ENCODE data around the gene PPP1R15B. TPM values are rescaled to one million over a fixed set of nuclear protein-coding genes. Genes with fewer than 3 reads are reported as not detected.
A peak's percentile ranks its signal among the peaks of the same experiment; 100 is the strongest.
"Not testable (repeated sequence)": the region's sequence is repeated elsewhere in the genome, so short reads cannot be mapped to it uniquely, and the experiment has no call there.

PPP1R15B gene
- total RNA-seq, 1 donor from 2014 or later, result 45.1 TPM

DNA sequence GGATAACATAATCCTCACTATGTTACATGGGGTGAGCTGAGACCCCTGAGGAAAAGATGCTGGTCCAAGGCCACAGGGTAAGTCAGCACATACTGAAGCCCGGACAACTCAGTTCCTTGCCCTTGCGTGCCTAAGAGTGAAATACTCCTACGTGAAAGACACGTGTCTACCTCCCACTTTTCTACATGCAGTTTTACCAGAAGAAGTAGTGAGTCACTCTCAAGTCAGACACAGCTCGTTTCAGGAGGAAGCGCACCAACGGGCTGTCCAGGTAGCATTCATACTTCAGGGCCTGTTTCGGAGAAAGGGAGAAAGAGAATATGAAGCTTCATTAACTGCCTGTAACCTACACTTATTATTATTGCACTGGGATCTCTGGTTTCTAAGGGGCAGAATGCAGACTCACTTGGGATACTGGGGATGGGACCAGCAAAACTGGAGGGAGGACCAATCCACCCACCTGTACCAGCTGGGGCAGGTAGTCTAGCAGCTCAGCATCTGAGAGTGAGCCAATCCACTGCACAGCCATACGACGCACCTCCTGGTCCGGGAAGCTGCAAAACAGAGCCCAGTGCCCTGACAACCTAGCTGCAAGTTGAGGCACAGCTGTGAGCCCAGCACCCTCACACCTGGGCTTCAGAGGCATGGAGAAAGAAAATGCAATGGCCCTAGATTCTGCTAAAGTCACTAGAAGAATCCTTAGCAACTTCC is 32.4 kb upstream of the PPP1R15B start:
- no peak for DNase-seq

DNA sequence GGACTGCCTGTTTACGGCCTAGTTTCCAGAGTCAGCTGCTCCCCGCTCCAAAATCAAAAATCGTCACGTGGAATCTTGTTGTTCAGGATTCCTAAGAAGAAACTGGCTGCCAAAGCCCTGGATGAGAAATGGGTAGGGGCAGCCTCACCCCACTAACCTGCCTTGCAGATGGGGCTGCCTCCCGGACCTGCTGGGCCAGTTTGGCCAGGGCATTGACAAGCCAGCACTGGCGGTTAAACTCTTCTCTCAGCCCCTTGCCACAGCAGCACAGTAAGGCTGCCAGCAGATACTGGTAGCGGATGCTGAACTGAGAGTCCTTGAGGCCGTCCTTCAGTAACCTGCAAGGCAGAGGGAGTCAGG is 31.6 kb upstream of the PPP1R15B start:
- no peak for DNase-seq

DNA sequence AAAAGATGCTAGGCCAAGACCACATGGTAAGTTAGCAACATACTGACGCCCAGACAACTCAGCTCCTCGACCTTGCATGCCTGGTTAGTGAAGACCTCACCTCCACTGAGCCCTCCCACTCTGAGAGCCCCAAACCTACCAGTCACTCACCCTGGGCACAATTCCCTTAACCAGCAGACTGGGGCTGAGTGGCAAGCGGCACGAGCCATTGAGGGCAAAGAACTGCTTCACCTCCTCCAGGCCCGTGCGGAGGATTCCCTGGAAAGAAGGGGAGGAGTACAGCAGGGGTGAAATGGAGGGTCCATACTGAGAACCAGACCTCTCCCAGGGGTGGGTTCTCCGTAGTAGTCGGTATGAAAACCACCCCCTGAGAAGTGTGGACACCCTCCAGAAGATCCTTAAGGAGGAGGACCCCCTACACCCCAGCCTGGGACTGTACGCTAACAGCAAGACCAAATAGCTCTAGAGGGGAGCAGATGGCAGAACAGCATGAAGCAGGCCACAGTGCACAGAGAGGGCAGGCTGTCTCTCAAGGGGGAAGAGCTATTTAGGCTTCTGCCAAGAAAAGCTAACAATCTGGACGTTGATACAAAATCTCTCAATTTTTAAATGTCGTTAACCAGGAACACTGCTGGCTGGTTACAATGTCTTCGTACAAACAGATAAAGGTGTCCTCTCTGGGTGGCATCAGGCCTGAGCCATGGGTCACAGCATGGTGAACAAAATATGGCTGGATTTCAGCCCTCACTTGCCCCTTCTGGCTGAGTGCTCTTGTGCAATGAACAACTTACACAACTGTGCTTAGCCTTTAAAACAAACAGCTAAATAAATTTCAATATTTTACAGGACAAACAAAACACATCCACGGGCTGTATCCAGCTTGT is 31.0 kb upstream of the PPP1R15B start:
- no peak for DNase-seq

DNA sequence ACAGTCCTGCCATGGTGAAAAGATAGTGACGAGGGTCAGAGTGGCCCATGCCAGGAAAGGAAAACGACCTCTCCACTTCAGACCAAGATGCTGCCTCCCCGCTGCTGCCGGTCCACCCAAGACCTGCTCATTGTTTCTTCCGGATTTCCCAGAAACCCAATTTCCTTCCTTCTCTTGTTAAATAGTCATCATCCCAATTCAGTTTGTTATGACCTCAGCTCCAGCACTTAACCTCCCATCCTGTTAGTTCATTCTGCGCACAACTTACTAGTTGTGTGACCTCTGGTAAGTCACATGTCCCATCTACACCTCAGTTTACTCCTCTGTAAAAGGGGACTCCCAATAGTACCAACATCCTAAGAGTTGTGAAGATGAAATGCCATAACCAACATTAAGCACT is 29.9 kb upstream of the PPP1R15B start:
- DNase-seq, result no peak

DNA sequence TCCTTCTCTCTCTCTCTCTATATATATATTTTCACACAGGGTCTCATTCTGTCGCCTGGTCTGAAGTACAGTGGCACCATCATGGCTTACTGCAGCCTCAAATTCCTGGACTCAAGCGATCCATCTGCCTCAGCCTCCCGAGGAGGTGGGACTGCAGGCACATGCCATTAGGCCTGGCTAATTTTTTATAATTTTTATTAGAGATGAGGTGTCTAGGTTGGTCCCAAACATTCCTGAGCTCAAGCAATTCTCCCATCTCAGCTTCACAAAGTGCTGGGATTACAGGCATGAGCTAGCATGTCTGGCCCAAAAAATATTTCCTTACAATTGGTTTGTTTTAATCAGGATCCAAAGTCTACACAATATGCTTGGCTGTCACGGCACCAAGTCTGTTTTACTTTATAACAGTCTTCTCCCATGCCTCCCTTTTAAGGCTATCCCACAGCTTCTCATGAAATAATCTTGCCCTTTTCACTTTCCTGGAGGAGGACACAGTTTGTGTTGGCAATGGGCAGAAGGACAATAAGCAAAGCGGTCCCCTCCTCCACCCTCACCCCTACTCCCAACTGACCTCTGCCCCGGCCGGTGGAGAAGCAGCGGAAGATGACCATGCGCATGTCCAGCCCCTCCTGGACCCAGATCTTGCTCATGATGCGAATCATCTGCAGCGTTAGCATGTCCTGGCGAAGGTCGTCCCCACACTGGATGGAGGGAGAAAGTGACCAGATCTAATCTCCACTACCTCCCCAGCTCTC is 28.2 kb upstream of the PPP1R15B start:
- no peak for DNase-seq

DNA sequence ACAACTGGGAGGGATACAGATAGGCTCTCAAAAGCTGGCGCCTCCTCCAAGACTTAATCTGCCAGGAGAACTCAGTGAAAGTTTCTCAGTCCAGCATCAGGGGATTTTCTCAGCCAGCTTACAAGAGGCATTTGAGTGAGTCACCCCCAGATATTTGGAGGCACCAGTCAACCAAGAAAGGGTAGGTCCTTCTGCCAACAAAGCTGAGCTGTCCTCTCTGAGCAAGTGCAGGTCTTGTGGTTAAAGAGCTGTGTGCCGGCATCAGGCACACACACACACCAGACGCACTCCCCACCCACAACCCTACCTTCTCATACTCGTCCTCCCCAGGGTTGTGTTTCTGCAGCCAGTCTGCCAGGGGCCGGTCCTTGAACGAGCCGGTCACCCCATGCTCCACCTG is 27.0 kb upstream of the PPP1R15B start:
- no peak for DNase-seq

DNA sequence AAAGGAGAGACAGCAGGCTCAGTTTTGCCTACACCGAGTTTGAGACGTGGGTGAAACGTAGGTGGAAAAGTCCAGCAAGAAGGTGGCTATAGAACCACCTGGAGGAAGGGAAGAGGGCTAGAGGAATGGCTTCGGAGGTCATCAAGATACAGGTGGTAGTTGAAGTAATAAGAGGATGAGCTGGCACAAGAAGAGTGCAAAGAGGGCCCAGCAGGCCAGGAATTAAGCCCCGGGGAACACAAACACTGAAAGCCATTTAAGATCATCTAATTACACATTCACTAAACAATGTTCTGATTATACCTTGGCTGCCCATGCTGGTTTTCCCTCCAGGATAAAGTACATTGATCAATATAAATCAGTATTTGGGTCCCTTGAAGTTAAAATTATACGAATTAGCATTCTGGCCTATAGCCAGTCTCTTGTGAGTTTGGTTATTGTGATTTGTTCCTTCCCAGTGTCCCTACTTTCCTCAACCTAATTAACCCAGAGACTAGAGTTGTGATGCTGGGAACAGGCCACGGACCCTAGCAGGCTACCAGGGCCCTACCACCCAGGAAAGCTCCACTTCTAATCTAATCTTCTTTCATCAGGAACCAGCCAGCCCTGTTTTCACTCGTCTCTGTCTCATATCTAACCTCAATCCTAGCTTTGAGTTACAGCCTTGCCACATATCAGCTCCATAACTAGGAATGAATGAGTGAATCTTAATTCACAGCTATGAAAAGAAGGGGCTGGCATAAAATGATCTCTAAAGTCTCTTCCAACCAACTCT is 26.4 kb upstream of the PPP1R15B start:
- DNase-seq, result no peak

DNA sequence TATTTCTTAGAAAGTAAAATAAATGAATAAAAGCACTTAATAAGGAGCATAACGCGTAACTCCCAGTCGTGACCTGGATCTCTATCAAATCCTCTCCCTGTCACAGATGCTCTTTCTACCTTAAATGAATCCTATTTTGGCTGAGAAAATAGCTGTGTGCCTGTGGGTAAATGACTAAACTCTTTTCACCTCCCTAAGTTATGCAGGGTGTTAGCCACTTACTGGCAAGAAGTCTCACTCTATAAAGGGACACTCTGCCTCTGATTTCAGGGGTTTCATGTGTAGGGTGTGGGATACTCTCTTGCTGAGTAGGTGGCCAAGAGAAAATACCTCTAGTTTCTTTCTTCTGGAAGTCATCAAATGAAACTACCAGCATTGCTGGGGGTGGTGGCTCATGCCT is 24.3 kb upstream of the PPP1R15B start:
- no peak for DNase-seq

DNA sequence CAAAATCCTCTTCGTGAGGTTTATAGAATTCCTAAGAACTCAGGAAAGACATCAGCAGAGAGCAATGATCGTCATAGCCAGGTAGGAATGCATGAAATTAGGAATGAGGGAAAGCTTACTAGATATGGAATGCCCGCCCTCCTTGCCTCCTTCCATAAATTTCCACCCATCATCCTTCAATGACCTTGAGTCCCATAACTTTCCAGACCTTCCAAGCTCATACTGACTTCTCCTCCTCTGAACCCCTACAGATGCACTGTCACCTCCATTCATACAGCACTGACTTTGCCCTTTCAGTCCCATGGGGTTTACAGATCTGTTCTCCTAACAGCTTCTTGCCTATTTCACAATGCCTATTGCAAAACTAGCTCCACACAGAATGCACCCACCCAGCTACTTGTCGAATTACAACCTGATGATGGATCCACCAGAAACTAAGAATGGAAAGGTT is 23.8 kb upstream of the PPP1R15B start:
- DNase-seq, result no peak

DNA sequence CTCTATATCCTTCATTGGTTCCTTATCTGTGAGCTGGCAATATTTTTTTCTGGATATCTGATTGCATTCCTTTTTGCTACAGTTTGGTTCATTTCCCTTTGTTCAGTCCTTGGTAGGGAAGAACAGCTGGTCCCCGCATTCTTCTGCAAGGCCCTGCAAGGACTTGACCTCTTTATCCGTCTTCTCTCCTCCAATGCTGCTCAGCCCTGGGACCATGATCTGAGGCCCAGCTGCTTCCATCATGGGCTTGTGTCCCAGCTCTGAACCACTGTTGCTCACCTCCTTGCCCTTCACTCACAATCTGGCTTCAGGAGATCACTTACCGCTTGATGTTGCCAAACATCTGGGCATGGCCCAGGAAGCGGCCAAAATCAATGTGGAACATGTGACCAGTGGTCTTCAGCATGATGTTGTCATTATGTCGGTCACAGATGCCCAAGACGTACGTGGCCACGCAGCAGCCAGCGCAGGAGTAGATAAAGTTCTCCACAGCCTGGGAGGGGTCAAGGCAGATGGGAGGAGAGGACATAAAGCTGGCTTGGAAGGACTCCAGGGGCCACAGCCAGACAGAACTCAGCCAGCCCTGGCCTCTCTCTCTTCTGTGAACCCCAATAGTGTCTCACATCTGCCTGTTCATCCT is 22.6 kb upstream of the PPP1R15B start:
- no peak for DNase-seq

DNA sequence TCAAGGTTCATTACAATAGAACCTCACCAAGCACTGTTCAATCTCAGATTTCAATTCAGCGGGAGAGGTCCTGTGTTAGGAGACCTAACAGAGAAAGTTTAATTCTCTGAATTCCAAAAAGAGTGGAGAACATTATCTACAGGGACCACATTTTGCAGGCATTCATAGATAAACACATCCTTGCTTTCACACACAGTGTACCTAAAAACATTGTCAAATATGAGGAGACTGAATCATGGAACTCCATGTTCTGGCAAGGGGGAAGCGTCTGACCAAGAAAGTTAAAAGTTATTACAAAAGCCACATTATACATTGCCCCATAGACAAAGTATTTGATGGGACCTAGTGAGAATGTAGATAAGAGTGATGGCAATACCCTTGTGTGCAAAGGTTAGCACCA is 21.1 kb upstream of the PPP1R15B start:
- no peak for DNase-seq

DNA sequence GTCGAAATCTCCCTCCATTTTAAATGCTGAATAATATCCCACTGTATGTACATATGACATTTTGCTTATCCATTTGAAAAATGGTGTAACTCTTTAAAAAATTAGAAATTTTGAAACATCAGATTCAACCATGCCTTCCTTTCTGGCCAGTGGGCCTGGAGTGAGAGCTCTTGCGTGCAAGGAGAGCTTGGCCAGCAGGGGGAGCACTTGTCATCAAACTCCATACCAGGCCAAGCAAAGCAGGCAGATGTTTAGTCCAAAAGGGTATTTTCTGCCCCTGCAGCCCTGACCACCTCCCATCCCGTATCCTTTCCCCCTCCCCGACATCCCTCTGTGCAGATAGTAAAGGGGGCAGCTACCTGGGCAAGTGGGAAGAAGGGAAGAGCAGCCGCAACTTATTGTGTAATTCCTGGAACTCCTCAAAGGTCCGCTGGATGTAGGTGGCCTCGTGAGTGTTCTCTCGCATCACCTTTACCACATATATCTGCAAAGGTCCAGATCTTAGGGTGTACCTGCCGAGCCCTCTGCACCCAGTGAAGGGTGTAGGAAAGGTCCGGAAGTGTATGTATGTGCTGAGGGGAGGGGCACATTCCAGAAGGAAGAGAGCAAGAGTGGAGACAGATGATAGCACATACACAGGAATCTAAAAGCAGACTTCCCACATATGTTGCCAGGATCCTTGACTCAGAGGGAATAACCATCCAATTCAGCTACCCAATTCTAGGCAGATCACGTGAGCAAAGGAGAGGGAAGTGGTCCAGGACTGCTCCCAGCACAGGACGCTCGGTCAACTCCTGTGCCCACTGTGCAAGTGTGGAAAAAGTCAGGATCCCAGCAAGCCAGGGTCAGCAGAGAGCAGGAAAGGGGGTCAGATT is 19.9 kb upstream of the PPP1R15B start:
- DNase-seq, result peak; percentile 91

DNA sequence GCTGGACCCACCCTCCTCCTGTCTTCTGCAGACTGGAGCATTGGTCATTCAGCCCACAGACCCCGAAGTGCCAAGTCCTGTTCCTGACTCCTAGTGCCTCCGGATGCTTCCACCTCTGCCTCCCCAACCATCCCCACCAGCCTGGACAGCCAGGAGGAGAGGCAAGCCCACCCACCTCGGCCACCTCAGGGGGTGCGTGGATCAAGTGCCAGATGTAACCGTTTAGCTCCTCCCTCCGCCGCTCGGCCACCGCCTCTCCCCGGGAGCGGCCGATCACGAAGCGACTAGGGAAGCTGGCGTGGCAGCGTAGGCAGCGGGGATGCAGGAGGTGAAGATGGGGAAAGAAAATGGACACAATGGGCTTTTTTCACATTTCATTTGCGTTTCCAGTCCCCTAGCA is 18.1 kb upstream of the PPP1R15B start:
- DNase-seq, result no peak

DNA sequence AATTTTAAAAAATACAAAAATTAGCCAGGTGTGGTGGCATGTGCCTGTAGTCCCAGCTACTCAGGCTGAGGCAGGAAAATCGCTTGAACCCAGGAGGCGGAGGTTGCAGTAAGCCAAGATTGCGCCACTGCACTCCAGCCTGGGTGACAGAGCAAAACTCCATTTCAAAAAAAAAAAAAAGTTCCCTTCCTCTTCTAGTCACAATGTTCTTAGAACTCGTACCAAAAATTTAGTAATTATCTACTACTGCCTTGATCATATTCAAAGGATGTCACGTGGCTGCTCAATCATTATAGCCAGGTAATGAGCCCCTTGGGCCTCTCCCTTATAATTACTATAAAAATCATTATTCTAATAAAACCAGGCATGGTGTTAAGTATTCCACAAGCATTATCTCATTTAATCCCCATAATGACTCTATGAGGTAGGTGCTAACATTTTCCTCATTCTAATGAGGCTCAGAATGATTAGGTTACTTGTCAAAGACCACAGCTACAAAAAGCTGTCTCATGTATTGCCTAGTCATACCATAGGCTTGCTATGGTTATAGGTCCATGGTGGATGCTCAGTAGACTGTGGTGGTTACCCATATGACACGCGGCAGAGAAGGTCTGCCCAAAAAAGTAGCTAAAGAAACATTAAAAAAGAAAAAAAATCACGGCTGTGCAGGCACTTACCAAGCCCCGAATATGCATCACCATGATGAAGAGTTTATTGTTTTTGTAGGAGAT is 15.5 kb upstream of the PPP1R15B start:
- no peak for DNase-seq

DNA sequence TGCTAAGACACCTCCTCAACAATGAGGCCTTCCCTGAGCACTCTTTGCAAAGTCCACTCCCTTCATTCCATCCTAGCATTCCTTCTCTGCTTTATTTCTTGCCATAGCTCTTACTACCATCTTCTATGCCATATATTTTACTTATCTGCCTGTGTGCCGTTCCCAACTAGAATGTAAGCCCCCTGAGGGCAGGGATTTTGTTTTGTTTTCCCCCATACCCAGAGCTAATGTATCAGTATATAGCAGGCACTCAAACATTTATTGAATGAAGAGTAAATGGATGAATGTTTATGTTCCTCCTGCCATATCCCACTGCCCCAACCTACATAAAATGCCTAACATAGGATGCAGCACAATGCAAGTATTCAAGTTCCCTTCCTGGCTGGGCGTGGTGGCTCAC is 14.9 kb upstream of the PPP1R15B start:
- DNase-seq, result no peak

DNA sequence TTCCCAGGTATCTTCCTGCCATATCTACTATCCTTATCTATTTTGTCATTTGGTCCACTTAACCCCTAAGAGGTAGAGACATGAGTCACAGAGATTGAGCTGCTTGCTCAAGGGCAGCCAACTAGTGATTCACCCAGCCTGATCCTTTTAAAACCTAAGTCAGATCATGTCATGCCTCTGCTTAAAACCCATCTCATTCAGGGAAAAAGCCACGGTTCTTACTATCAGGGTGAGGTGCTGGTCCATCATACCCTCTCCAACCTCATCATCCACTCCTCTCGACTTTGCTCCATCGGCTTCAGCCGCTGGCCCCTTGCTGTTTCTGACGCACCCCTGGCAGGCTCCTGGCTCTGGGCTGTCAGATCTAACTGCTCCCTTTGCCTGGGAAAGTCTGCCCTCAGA is 14.4 kb upstream of the PPP1R15B start:
- DNase-seq, result no peak

DNA sequence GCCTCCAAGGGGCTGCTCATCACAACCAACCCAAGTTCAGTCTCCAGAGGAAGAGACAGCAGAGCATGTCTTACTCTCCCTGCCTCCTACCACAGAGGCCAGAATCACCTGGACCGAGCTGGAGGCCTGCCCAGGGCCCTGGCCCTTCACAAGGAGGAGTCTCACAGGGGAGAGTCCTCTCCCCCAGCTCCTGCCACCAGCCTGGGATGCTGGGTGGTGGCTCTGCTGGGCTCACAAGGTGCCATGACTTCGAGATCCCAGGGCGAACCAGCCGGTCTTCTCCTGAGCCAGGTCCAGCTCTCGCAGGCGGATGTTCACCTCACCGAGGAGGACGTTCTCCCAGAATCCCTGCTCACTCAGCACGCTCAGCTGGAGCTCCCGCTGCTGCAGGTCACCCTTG is 13.0 kb upstream of the PPP1R15B start:
- DNase-seq, result no peak

DNA sequence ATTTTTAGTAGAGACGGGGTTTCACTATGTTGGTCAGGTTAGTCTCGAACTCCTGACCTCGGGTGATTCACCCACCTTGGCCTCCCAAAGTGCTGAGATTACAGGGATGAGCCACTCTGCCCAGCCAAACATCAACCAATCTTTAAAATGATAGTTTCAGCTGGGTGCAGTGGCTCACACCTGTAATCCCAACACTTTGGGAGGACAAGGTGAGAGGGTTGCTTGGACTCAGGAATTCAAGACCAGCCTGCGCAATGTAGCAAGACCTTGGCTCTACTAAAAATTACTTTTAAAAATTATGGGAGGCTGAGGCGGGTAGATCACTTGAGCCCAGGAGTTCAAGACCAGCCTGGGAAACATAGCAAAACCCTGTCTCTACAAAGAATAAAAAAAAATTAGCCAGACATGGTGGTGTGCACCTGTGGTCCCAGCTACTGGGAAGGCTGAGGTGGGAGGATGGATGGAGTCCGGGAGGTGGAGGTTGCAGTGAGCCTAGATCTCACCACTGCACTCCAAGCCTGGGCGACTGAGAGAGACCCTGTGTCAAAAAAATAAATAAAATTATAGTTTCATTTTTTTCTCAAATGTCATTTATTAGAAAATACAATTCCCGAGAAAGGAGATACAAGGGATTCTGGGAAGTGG is 10.6 kb upstream of the PPP1R15B start:
- DNase-seq, result not testable (repeated sequence)

DNA sequence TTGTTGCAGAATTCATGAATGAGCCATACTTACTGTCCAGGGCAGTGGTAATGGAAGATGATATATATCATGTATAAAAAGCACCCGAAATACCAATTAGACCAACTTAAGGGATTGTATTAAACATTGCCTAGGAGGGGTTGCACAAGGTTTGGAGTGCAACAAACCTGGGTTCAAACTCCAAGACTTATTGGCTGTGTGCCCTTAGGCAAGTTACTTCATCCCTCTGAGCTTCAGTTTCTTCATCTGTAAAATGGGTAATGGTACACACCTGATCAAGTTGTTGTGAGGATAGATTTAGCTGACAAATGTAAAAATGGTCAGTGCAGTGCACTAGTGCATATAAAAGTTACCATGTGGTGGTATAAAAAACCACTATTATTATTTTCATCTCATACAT is 9.8 kb upstream of the PPP1R15B start:
- no peak for DNase-seq
